Prostate gland (tissue), 2 donors: ENCODE results near the gene PPFIA4. TPM values are rescaled to one million over a fixed set of nuclear protein-coding genes. Genes with fewer than 3 reads are reported as not detected.

ENCODE experiments used
- DNase-seq: peaks from one replicate; pipeline ENCODE4 v3.0.0-alpha.2; 2019; ENCODE audit warnings: low spot score
- H3K27ac ChIP-seq, 2 donors: fragments of 200-600 bp; sonication (generic); 2 replicates each; pipeline ENCODE4 v1.5.1; 2017 to 2019
- H3K27me3 ChIP-seq: fragments of 200-600 bp; sonication (generic); replicated peaks from 2 replicates; pipeline ENCODE4 v1.5.1; 2019; ENCODE audit not compliant: insufficient read depth
- H3K36me3 ChIP-seq, 2 donors: fragments of 200-600 bp; sonication (generic); 1 replicate in 1 of 2; 2 replicates in 1 of 2; pipeline versions ENCODE4 v1.5.1 to v1.8.1; 2017 to 2019
- H3K4me1 ChIP-seq: fragments of 200-600 bp; sonication (generic); replicated peaks from 2 replicates; pipeline ENCODE4 v1.5.1; 2019
- H3K4me3 ChIP-seq, 2 donors: fragments of 200-600 bp; sonication (generic); 2 replicates each; pipeline ENCODE4 v1.5.1; 2017 to 2019
- H3K9me3 ChIP-seq: fragments of 200-600 bp; sonication (generic); 2 replicates; pipeline ENCODE4 v1.5.1; 2017
- POLR2A ChIP-seq: fragments of 450-650 bp; IDR thresholded peaks from one replicate; pipeline ENCODE4 v1.6.1; 2016; ENCODE audit warnings: antibody characterized with exemption, mild to moderate bottlenecking
- POLR2AphosphoS5 ChIP-seq: sonication (generic); formaldehyde crosslinking; IDR thresholded peaks from one replicate; pipeline ENCODE4 v1.6.1; 2017; ENCODE audit warnings: antibody characterized with exemption
- WGBS: methylation state at CpG from one replicate; pipeline ENCODE4 v1.1.5; 2018; 5-methylcytosine and 5-hydroxymethylcytosine counted together
- intact Hi-C: fragments of 100-400 bp; cut with DNase I; formaldehyde crosslinking; loops from one replicate; pipeline ENCODE4 v1.14.2; 2022
- total RNA-seq, 2 donors: library from RNA; depleted of rRNA; stranded (reverse); fragments of >200 nt; gene quantifications; one replicate each; pipeline ENCODE4 v1.1.0, GENCODE V29; 2016
- TF ChIP-seq, protein P1 (sequence below), 4 experiments: fragments of 200-600 bp in 2 of 4; fragments of 450-650 bp in 2 of 4; sonication (generic) in 2 of 4; IDR thresholded peaks; 1 replicate in 3 of 4; 2 replicates in 1 of 4; pipeline ENCODE4 v1.5.1; 2016 to 2019; ENCODE audit warnings: antibody characterized with exemption in 4 of 4, mild to moderate bottlenecking in 2 of 4, moderate library complexity in 2 of 4

Gene PPFIA4
- total RNA-seq, 2 donors from 2014 or later: 0.50 to 16.9 TPM

DNA sequence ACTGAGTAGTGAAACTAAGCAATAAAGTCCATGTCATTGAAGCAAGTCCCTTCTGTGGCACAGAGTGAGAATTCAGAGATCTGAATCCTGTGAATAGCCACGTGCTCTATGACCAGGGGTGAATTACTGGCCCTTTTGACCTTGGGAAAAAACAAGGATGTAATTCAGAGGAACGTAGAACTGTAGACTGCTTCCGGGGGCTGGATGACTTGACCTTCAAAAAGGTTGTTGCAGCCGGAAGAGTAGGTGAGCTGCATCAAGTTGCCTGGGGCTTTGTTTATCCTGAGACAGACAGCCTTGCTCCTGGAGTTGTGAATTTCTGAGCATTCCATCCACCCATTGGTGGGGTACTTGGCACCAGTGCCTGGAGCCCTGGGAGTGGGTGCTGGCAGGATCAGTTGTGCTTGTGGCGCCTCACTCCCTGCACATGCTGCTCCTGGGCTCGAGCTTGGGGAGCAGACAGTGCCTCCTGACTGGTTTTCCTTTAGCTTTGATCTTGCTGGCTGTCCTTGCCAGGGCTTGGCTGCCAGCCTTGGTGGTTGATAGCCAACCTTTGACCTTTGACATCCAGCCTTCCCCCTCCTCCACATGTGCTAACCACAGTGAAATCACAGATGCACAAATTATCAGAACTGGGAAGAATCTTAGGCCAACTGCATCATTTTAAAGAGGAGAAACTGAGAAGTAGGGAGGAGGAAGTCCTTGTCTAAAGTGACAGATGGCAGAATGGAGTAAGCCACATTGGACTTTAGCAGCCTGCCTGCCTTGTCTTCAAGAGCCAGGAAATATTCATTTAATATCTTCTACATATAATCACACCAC is 75.7 kb downstream of the PPFIA4 start:
- Histone ChIP-seq H3K27me3 (no peaks in the 10 kb centered on the region), H3K4me3 (no peak overlapping the region), H3K4me1 (no peaks in the 10 kb centered on the region), H3K27ac (no peak overlapping the region), H3K36me3 (no peaks in the 10 kb centered on the region), H3K9me3 (no peaks in the 10 kb centered on the region)
- DNase-seq: no peak
- 75% methylated on average over 6 of the region's 6 CpGs for whole genome bisulfite sequencing
- intact Hi-C loops: no loop called here
- no peak for TF ChIP-seq POLR2AphosphoS5
- TF ChIP-seq, protein P1, sequence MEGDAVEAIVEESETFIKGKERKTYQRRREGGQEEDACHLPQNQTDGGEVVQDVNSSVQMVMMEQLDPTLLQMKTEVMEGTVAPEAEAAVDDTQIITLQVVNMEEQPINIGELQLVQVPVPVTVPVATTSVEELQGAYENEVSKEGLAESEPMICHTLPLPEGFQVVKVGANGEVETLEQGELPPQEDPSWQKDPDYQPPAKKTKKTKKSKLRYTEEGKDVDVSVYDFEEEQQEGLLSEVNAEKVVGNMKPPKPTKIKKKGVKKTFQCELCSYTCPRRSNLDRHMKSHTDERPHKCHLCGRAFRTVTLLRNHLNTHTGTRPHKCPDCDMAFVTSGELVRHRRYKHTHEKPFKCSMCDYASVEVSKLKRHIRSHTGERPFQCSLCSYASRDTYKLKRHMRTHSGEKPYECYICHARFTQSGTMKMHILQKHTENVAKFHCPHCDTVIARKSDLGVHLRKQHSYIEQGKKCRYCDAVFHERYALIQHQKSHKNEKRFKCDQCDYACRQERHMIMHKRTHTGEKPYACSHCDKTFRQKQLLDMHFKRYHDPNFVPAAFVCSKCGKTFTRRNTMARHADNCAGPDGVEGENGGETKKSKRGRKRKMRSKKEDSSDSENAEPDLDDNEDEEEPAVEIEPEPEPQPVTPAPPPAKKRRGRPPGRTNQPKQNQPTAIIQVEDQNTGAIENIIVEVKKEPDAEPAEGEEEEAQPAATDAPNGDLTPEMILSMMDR (IDR thresholded peaks at IDR 0.05): no peak
- TF ChIP-seq POLR2A: no peak

DNA sequence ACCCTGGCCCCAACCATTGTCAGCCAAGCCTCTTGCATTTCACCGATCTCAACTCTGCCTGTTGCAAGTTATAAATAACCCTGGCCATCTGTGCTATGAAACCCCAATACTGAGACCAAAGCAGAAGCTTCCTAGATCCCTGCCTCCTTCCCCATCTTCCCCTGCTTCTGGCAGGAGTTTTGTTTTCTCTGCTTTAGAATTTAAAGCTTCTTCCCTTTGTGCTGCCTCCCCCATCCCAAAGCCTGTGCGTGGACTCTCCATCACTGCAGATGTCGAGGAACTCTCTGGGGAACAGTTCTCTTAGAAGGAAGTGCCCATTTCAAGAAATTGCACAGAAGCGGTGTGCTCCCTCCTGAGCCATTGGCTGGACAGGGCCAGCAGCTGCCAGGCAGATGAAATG is 76.9 kb downstream of the PPFIA4 start:
- DNase-seq: no peak
- Histone ChIP-seq H3K27ac (no peak overlapping the region), H3K9me3 (no peaks in the 10 kb centered on the region), H3K4me3 (no peak overlapping the region), H3K36me3 (no peaks in the 10 kb centered on the region), H3K27me3 (no peaks in the 10 kb centered on the region), H3K4me1 (no peaks in the 10 kb centered on the region)
- intact Hi-C loops: no loop called here
- WGBS: 67% methylated on average over 4 of the region's 4 CpGs
- TF ChIP-seq POLR2A: no peak
- no peak for TF ChIP-seq POLR2AphosphoS5
- TF ChIP-seq, protein P1 (IDR thresholded peaks at IDR 0.05): no peak

- Histone ChIP-seq H3K36me3 (no peaks in the 10 kb centered on the region), H3K4me3 (no peak overlapping the region), H3K4me1 (no peaks in the 10 kb centered on the region), H3K27me3 (peaks cover 2% of the 10 kb centered on the region), H3K9me3 (no peaks in the 10 kb centered on the region), H3K27ac (no peak overlapping the region)
- 89% methylated on average over 6 of the region's 6 CpGs for WGBS
- intact Hi-C loops: no loop called here
- DNase-seq: no peak
- TF ChIP-seq POLR2AphosphoS5: no peak
- no peak for TF ChIP-seq POLR2A
- TF ChIP-seq, protein P1 (IDR thresholded peaks at IDR 0.05): no peak
These were observed 77.7 kb downstream of the PPFIA4 start for GRCh38 chr1:203103829-203104495.

DNA sequence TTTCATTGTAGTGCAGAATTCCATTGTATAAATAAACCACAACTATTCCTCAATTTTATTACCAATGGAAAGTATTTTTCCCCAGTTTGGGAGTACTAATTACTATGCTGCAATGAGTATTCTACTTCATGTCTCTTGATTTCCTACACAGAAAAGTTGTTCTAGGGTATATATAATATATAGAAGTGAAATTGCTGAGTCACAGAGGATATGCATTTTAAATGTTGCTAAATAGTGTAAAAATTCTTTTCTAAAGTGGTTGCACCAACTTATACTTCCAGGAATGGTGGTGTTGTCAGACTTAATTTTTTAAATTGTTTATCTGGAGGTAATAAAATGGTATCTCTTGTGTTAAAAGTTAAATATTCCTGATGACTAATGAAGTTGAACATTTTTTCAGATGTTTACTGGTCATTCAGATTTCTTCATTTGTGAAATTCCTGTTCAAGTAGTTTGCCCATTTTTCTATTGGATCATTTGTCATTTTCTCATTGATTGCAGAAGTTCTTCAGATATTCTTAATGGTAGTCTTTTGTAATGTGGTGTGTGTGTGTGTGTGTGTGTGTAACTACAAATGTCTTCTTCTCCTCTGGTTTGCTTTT is 78.6 kb downstream of the PPFIA4 start:
- Histone ChIP-seq H3K4me3 (no peak overlapping the region), H3K9me3 (no peaks in the 10 kb centered on the region), H3K4me1 (no peaks in the 10 kb centered on the region), H3K36me3 (no peaks in the 10 kb centered on the region), H3K27me3 (peaks cover 2% of the 10 kb centered on the region), H3K27ac (no peak overlapping the region)
- DNase-seq: no peak
- intact Hi-C loops: no loop called here
- no peak for TF ChIP-seq POLR2AphosphoS5
- TF ChIP-seq, protein P1 (IDR thresholded peaks at IDR 0.05): no peak
- TF ChIP-seq POLR2A: no peak
